Hepatocyte (in vitro differentiated cells): Measurements from ENCODE around the gene ATG16L1. TPM values are rescaled to one million over a fixed set of nuclear protein-coding genes. Genes with fewer than 3 reads are reported as not detected.
A peak's percentile ranks its signal among the peaks of the same experiment; 100 is the strongest.

Source experiments
- DNase-seq: peaks from one replicate; pipeline ENCODE4 v3.0.0-alpha.2; 2016; ENCODE audit warnings: low spot score
- H2AFZ ChIP-seq: fragments of 200-600 bp; sonication (generic); 2 replicates; pipeline ENCODE4 v1.6.0; 2016; ENCODE audit warnings: antibody characterized with exemption, mild to moderate bottlenecking
- H3K27ac ChIP-seq: fragments of 200-600 bp; sonication (generic); 2 replicates; pipeline ENCODE4 v1.5.1; 2016; ENCODE audit warnings: mild to moderate bottlenecking
- H3K27me3 ChIP-seq: fragments of 200-600 bp; sonication (generic); 2 replicates; pipeline ENCODE4 v1.6.1; 2016
- H3K36me3 ChIP-seq: fragments of 200-600 bp; sonication (generic); replicated peaks from 2 replicates; pipeline ENCODE4 v1.5.1; 2016; ENCODE audit warnings: low read depth; ENCODE audit not compliant: insufficient read depth
- H3K4me1 ChIP-seq: fragments of 200-600 bp; sonication (generic); 2 replicates; pipeline ENCODE4 v1.5.1; 2016; ENCODE audit warnings: mild to moderate bottlenecking, moderate library complexity; ENCODE audit not compliant: insufficient read depth
- H3K4me2 ChIP-seq: fragments of 200-600 bp; sonication (generic); 2 replicates; pipeline ENCODE4 v1.6.0; 2016
- H3K4me3 ChIP-seq: fragments of 200-600 bp; sonication (generic); 2 replicates; pipeline ENCODE4 v1.5.1; 2016; ENCODE audit warnings: mild to moderate bottlenecking
- H3K79me2 ChIP-seq: fragments of 200-600 bp; sonication (generic); 2 replicates; pipeline ENCODE4 v1.6.0; 2017; ENCODE audit warnings: mild to moderate bottlenecking
- H3K9me2 ChIP-seq: fragments of 200-600 bp; sonication (generic); replicated peaks from 2 replicates; pipeline ENCODE4 v1.6.0; 2017; ENCODE audit warnings: mild to moderate bottlenecking; ENCODE audit not compliant: insufficient read depth
- H3K9me3 ChIP-seq: fragments of 200-600 bp; sonication (generic); 2 replicates; pipeline ENCODE4 v1.5.1; 2016; ENCODE audit warnings: low read depth, mild to moderate bottlenecking
- H4K20me1 ChIP-seq: fragments of 200-600 bp; sonication (generic); 2 replicates; pipeline ENCODE4 v1.6.0; 2016; ENCODE audit warnings: mild to moderate bottlenecking; ENCODE audit not compliant: insufficient read depth, poor library complexity, severe bottlenecking
- CTCF ChIP-seq: fragments of 200-600 bp; sonication (generic); IDR thresholded peaks from 2 replicates; pipeline ENCODE4 v1.5.1; 2016; ENCODE audit warnings: antibody characterized with exemption, mild to moderate bottlenecking; ENCODE audit not compliant: poor library complexity
- EZH2 ChIP-seq: fragments of 200-600 bp; sonication (generic); IDR thresholded peaks from 2 replicates; pipeline ENCODE4 v1.6.1; 2016; ENCODE audit warnings: antibody characterized with exemption, mild to moderate bottlenecking, borderline replicate concordance
- EZH2phosphoT487 ChIP-seq: fragments of 200-600 bp; sonication (generic); IDR thresholded peaks from one replicate; pipeline ENCODE4 v1.6.1; 2018; ENCODE audit warnings: antibody characterized with exemption, mild to moderate bottlenecking, low read depth, moderate library complexity; ENCODE audit not compliant: unreplicated experiment, severe bottlenecking
- WGBS: methylation state at CpG from one replicate; pipeline ENCODE4 v1.1.6; 2016; ENCODE audit warnings: low lambda C conversion rate; ENCODE audit errors: missing lambda C conversion rate; 5-methylcytosine and 5-hydroxymethylcytosine counted together
- polyA plus RNA-seq: library from polyadenylated mRNA; unstranded; fragments of >200 nt; fragmentation: Nextera tagmentation; extraction: Ambion mirVana; gene quantifications from 2 replicates; pipeline ENCODE4 v1.2.1, GENCODE V29; 2016
- total RNA-seq: library from RNA; depleted of rRNA; stranded (reverse); fragments of >200 nt; gene quantifications from 2 replicates; pipeline ENCODE4 v1.2.3, GENCODE V29; 2014

ATG16L1 gene
- 21.9 and 28.2 TPM in 2 replicates for total RNA-seq
- 15.7 and 16.6 TPM in 2 replicates for polyA plus RNA-seq

- peaks cover 5% of the 10 kb centered on the region for H3K4me1 ChIP-seq
- no peak for TF ChIP-seq EZH2
- peak; percentile 99 for TF ChIP-seq CTCF
- no peak for TF ChIP-seq EZH2phosphoT487
- DNase-seq = peak; percentile 98
- no peaks in the 10 kb centered on the region for H3K9me2 ChIP-seq
- no peaks in the 10 kb centered on the region for H3K9me3 ChIP-seq
- peaks cover 45% of the 10 kb centered on the region for H3K79me2 ChIP-seq
- H2AFZ ChIP-seq = peak within 1 kb of the TSS; percentile 89
- H3K27me3 ChIP-seq = no peaks in the 10 kb centered on the region
- H3K4me3 ChIP-seq = peak within 1 kb of the TSS; percentile 73
- H4K20me1 ChIP-seq = no peaks in the 10 kb centered on the region
- H3K4me2 ChIP-seq = peak within 1 kb of the TSS; percentile 88
- H3K36me3 ChIP-seq = no peaks in the 10 kb centered on the region
- WGBS = under 1% methylated on average over 72 of the region's 75 CpGs
- H3K27ac ChIP-seq = peak within 1 kb of the TSS; percentile 86
Measured at GRCh38 chr2:233251306-233252116, at the start of gene ATG16L1. TSS of gene ATG16L1 (plus strand) at chr2:233251673. CDS start at chr2:233251828, 155 bp downstream.

- Histone ChIP-seq H3K4me2 (no peak overlapping the region), H3K9me2 (no peaks in the 10 kb centered on the region), H3K9me3 (no peaks in the 10 kb centered on the region), H4K20me1 (no peaks in the 10 kb centered on the region), H3K4me3 (no peak overlapping the region), H3K27me3 (no peaks in the 10 kb centered on the region), H3K79me2 (no peaks in the 10 kb centered on the region), H3K4me1 (no peaks in the 10 kb centered on the region), H3K27ac (no peak overlapping the region), H2AFZ (no peak overlapping the region), H3K36me3 (no peaks in the 10 kb centered on the region)
- WGBS = 94% methylated on average over 5 of the region's 5 CpGs
- DNase-seq = no peak
- TF ChIP-seq EZH2phosphoT487 (no peak), EZH2 (no peak), CTCF (no peak)
Measured at GRCh38 chr2:233202531-233202944, 48.9 kb upstream of the ATG16L1 start.

GRCh38 chr2:233203060-233203459 lies 48.4 kb upstream of the ATG16L1 start:
- Histone ChIP-seq H4K20me1 (no peaks in the 10 kb centered on the region), H3K79me2 (no peaks in the 10 kb centered on the region), H3K4me1 (no peaks in the 10 kb centered on the region), H3K4me2 (no peak overlapping the region), H3K9me3 (no peaks in the 10 kb centered on the region), H3K4me3 (no peak overlapping the region), H2AFZ (no peak overlapping the region), H3K27ac (no peak overlapping the region), H3K9me2 (no peaks in the 10 kb centered on the region), H3K36me3 (no peaks in the 10 kb centered on the region), H3K27me3 (no peaks in the 10 kb centered on the region)
- TF ChIP-seq EZH2 = no peak
- no peak for TF ChIP-seq EZH2phosphoT487
- no peak for TF ChIP-seq CTCF
- DNase-seq = no peak
- WGBS = 96% methylated on average over 5 of the region's 5 CpGs
